PC-3 (cell line): ENCODE data around the gene UCN2.

Experiments used
- EZH2 ChIP-seq: fragments of 300-600 bp; sonication (generic); IDR thresholded peaks from one replicate; pipeline ENCODE4 v1.6.1; 2017; ENCODE audit warnings: antibody characterized with exemption, mild to moderate bottlenecking, low read length; ENCODE audit not compliant: unreplicated experiment
- TF ChIP-seq, protein P1 (sequence below): fragments of 300-600 bp; sonication (generic); conservative IDR thresholded peaks from 2 replicates; pipeline ENCODE4 v1.5.1; 2017; ENCODE audit warnings: antibody characterized with exemption, low read depth, mild to moderate bottlenecking, low read length

DNA sequence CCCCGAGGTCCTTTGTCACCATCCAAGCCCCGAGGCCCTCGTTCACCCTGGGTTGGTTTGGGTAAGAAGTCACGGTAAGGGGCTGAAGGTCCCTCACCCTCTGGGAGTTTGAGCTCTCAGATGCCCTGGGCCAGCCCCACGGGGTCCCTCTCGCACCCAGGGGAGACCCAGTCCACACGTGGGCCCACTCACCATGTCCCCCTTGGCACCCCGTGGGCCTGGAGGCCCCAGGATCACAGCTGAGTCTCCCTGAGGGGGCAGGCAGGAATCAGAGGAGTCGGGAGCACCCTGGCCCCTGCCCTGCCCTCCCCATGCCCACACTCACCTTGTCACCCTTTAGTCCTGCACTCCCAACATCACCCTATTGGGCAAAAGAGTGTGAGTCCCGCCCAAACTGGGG, 5.8 kb upstream of the UCN2 start:
- no peak for TF ChIP-seq EZH2
- TF ChIP-seq, protein P1, sequence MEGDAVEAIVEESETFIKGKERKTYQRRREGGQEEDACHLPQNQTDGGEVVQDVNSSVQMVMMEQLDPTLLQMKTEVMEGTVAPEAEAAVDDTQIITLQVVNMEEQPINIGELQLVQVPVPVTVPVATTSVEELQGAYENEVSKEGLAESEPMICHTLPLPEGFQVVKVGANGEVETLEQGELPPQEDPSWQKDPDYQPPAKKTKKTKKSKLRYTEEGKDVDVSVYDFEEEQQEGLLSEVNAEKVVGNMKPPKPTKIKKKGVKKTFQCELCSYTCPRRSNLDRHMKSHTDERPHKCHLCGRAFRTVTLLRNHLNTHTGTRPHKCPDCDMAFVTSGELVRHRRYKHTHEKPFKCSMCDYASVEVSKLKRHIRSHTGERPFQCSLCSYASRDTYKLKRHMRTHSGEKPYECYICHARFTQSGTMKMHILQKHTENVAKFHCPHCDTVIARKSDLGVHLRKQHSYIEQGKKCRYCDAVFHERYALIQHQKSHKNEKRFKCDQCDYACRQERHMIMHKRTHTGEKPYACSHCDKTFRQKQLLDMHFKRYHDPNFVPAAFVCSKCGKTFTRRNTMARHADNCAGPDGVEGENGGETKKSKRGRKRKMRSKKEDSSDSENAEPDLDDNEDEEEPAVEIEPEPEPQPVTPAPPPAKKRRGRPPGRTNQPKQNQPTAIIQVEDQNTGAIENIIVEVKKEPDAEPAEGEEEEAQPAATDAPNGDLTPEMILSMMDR = no peak
